Adrenal gland (tissue), 5 donors: ENCODE results near the gene SLC35G3.

Source experiments
- CTCF ChIP-seq, 6 experiments: fragments of 450-650 bp in 4 of 6; fragments of 200-600 bp in 2 of 6; sonication (generic) in 1 of 6; IDR thresholded peaks; 1 replicate in 5 of 6; 2 replicates in 1 of 6; pipeline versions ENCODE4 v1.5.1 to v1.8.0; 2016 to 2021; ENCODE audit warnings: antibody characterized with exemption in 6 of 6, mild to moderate bottlenecking in 2 of 6, moderate library complexity in 1 of 6
- POLR2A ChIP-seq, 2 donors: fragments of 450-650 bp; IDR thresholded peaks; one replicate each; pipeline ENCODE4 v1.6.1; 2017; ENCODE audit warnings: antibody characterized with exemption in 2 of 2, mild to moderate bottlenecking in 2 of 2, moderate library complexity in 1 of 2
- donor health status: DM: no; HTN: no; CAD: no.

- TF ChIP-seq CTCF (IDR thresholded peaks at IDR 0.05) (no peak), POLR2A (IDR thresholded peaks at IDR 0.05) (no peak)
These were observed 32.9 kb downstream of the SLC35G3 start for GRCh38 chr17:35161281-35161761.
